Small intestine (tissue), 7 donors: ENCODE results near the gene GLB1L. TPM values are rescaled to one million over a fixed set of nuclear protein-coding genes. Genes with fewer than 3 reads are reported as not detected.

Experiments
- DNase-seq, 2 donors: peaks; one replicate each; pipeline versions ENCODE4 v3.0.0 to v3.0.0-alpha.2; 2013
- FAIRE-seq: peaks from 2 replicates; lab custom pipeline; 2012; peaks lifted over from hg19 to GRCh38; lab: Jason Lieb, UNC
- H3K27ac ChIP-seq, 3 donors: one replicate each; pipeline ENCODE4 v1.5.1; 2013; ENCODE audit warnings: low read length in 2 of 3, mild to moderate bottlenecking in 2 of 3, control low read depth in 1 of 3, inconsistent platforms in 1 of 3, low read depth in 1 of 3, moderate library complexity in 1 of 3
- H3K27me3 ChIP-seq, 3 donors: one replicate each; pipeline ENCODE4 v1.6.1; 2013; ENCODE audit warnings: low read length in 3 of 3, inconsistent platforms in 1 of 3; ENCODE audit not compliant: control insufficient read depth in 3 of 3, insufficient read depth in 3 of 3
- H3K36me3 ChIP-seq, 3 donors: one replicate each; pipeline ENCODE4 v1.6.1; 2013; ENCODE audit warnings: low read length in 3 of 3, inconsistent platforms in 1 of 3, low read depth in 1 of 3, mild to moderate bottlenecking in 1 of 3, moderate library complexity in 1 of 3; ENCODE audit not compliant: control insufficient read depth in 3 of 3, insufficient read depth in 2 of 3
- H3K4me1 ChIP-seq, 3 donors: one replicate each; pipeline ENCODE4 v1.6.1; 2013; ENCODE audit warnings: low read length in 2 of 3, inconsistent platforms in 1 of 3, low read depth in 1 of 3, mild to moderate bottlenecking in 1 of 3, moderate library complexity in 1 of 3; ENCODE audit not compliant: control insufficient read depth in 3 of 3, insufficient read depth in 2 of 3
- H3K4me3 ChIP-seq, 3 donors: one replicate each; pipeline ENCODE4 v1.5.1; 2013; ENCODE audit warnings: low read length in 3 of 3, control low read depth in 1 of 3, inconsistent platforms in 1 of 3, low read depth in 1 of 3, mild to moderate bottlenecking in 1 of 3, moderate library complexity in 1 of 3
- H3K9me3 ChIP-seq, 2 donors: one replicate each; pipeline ENCODE4 v1.6.1; 2013; ENCODE audit warnings: low read depth in 1 of 2, low read length in 1 of 2; ENCODE audit not compliant: control insufficient read depth in 2 of 2, insufficient read depth in 1 of 2
- WGBS, 3 donors: extraction: QIAGEN DNeasy Blood & Tissue Kit; methylation state at CpG; one replicate each; pipeline ENCODE4 v1.1.7; 2013; 5-methylcytosine and 5-hydroxymethylcytosine counted together
- polyA plus RNA-seq, 4 donors: library from polyadenylated mRNA; stranded (reverse) in 3 of 4; unstranded in 1 of 4; fragments of 200-250 nt in 3 of 4; fragments of 120-200 nt in 1 of 4; gene quantifications; one replicate each; pipeline versions ENCODE4 v1.2.1 to v1.2.3, GENCODE V29; 2013
- donor health status: healthy with polysubstance abuse.
- donor health status: control.
- donor health status: control.
- donor health status: Bipolar disorder and iron deficiency.
- donor health status: healthy.

Gene GLB1L
- polyA plus RNA-seq, 4 donors: 3.1 to 36.1 (median 4.3) TPM

DNA sequence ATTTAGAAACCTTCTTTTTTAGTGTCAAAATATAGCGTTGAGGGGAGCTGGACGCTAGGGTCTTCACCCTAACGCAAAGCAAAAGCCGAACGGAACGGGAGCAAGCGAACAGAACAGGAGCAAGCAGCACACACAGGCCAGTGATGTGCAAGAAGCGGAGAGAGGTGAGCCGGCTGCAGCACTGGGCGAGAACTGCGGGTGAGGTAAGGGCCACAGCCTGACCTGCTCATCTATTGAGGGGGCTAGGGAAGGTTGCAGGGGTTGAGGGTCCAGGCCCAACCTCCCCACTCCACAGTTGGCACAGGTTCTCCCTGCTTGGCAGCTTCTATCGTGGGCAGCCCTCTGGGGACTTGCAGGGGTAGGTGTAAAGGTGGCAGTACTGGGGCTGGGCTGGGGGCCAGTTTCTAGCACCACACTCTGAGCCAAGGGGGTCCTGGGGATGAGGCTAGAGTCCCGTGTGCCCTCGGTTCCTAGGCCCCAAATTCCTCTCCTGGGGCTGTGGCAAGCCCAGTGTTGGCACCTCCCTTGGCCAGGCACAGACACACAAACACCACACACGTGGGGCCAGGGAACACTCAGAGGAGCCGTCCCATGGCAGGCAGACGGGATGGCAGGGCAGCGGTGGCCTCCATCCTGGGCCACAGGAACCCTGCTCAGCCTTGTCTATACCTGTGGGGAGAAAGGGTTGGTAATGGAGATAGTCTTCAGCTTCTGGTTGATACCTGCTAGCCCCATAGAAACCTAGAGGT, 25.3 kb downstream of the GLB1L start:
- DNase-seq (no peak), FAIRE-seq (no peak)
- Histone ChIP-seq H3K27me3 (no peaks in the 10 kb centered on the region), H3K36me3 (peaks cover 11 to 70% (median 26%) of the 10 kb centered on the region in 3 donors), H3K4me1 (peaks cover 4 to 38% (median 5%) of the 10 kb centered on the region in 3 donors), H3K4me3 (no peak overlapping the region), H3K9me3 (no peaks in the 10 kb centered on the region), H3K27ac (peak overlapping the region in 1 of 3 donors; percentile 85)
- WGBS, 3 donors: 91 to 95% (median 95%) methylated on average over 18 of the region's 18 CpGs

DNA sequence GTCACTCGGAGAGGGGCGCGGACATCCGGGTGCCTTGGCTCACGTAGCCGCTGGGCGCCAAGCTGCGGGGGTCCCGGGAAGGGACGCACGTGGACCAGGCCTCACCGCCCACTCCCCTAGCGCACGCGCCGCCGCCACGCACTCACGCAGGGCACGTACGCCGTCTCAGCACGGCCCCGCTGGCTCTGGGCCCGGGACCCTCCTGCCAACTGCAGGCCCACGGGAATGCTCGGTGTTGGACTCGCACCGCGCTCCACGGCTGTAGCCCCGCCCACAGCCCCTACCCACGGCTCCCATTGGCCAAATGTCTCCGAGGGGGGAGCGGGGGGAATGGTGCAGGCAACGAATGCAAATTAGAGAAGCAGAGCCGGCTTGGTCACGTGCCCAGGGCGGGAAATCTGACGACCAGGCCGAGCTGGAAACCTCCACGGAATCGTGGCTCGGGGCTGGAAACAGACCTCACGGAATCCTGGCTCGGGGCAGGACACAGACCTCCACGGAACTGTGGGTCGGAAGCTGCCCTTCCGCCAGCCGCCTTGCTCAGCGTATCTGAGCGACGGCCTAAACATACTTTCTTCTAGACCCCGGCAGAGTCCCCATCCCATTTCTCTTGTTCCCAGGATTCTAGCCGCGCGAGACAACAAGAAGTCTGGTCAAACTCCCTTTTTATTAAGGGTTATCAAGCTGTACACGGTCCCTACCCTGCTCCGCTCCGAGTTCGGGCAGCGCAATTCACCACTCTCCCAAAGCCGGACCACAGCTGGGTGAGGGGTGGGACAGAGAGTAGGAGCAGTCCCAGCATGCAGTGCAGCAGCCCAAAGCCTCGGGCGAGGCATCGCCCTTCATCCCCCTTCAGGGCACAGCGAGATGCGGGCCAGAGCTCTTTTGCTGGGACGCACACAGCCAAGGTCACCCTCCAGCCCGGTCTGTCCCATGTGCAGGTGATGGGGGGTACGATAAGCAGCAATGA, 26.2 kb downstream of the GLB1L start, which contains the start of gene ABCB6:
Gene ABCB6 (minus strand): TSS at position 227 of the 970 bp plus-strand sequence. CDS start 285 bp downstream, outside the sequence.
- Histone ChIP-seq H3K4me1 (peaks cover 4 to 38% (median 5%) of the 10 kb centered on the region in 3 donors), H3K36me3 (peaks cover 8 to 70% (median 19%) of the 10 kb centered on the region in 3 donors), H3K9me3 (no peaks in the 10 kb centered on the region), H3K27me3 (no peaks in the 10 kb centered on the region), H3K4me3 (peak within 1 kb of the TSS; percentile 46 to 58 (median 57)), H3K27ac (peak within 1 kb of the TSS; percentile 85 to 96 (median 90))
- DNase-seq: peak; percentile 91 to 93
- 13 to 26% (median 22%) methylated on average over 59 to 71 of the region's 71 CpGs for WGBS, 3 donors
- no peak for FAIRE-seq

DNA sequence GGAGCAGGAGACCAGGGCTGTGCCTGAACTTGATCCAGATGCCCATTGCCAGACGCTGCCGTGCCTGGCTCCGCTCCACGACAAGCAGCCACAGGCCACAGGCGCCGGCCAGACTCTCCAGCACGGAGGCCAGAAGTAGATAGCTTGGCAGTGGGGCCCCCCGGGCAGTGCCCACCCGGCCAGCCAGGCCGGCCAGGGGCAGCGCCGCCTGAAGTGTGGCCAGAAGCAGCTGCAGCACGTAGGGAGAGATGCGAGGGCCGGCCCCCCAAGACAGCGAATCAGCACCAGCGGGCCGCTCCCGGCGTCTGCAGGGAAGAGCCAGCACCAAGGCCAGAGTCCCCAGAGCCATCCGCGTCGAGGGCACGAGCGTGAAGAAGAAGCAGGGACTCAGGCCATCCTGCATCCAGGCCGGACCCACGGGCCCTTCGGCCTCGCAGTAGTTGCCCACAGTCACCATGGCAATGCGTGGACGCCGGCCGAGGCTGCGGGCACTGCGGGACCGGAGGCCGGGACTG, 27.0 kb downstream of the GLB1L start:
- Histone ChIP-seq H3K4me1 (peaks cover 4 to 38% (median 5%) of the 10 kb centered on the region in 3 donors), H3K27me3 (no peaks in the 10 kb centered on the region), H3K27ac (peak overlapping the region; percentile 85 to 96 (median 90)), H3K36me3 (peaks cover 8 to 70% (median 15%) of the 10 kb centered on the region in 3 donors), H3K4me3 (peak overlapping the region; percentile 46 to 58 (median 57)), H3K9me3 (no peaks in the 10 kb centered on the region)
- peak; percentile 59 to 80 for DNase-seq
- no peak for FAIRE-seq
- WGBS, 3 donors: 0 to 2% (median 1%) methylated on average over 28 to 37 of the region's 37 CpGs

DNA sequence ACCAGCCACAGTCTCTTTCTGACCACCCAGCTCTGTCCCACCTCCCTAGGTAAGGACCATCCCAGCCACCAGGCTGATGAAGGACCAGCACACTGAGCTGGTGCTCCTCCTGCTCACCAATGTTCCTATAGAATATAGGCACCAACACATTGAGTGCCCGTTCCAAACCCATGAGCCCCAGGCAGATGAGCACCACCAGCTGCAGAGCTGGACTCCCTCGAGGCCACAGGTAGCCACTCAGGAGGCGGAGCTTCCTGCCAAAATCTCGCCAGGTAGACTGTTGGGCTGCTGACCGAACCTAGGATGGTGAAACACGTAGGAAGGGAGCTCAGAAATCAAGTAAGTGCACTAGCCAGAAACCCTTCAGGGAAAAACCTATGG, 28.7 kb downstream of the GLB1L start:
- FAIRE-seq: no peak
- Histone ChIP-seq H3K9me3 (no peaks in the 10 kb centered on the region), H3K27me3 (no peaks in the 10 kb centered on the region), H3K4me1 (peaks cover 4 to 38% (median 5%) of the 10 kb centered on the region in 3 donors), H3K27ac (no peak overlapping the region), H3K36me3 (peaks cover 8 to 67% (median 8%) of the 10 kb centered on the region in 3 donors), H3K4me3 (no peak overlapping the region)
- 87 to 90% (median 89%) methylated on average over 6 of the region's 6 CpGs for WGBS, 3 donors
- DNase-seq: no peak

DNA sequence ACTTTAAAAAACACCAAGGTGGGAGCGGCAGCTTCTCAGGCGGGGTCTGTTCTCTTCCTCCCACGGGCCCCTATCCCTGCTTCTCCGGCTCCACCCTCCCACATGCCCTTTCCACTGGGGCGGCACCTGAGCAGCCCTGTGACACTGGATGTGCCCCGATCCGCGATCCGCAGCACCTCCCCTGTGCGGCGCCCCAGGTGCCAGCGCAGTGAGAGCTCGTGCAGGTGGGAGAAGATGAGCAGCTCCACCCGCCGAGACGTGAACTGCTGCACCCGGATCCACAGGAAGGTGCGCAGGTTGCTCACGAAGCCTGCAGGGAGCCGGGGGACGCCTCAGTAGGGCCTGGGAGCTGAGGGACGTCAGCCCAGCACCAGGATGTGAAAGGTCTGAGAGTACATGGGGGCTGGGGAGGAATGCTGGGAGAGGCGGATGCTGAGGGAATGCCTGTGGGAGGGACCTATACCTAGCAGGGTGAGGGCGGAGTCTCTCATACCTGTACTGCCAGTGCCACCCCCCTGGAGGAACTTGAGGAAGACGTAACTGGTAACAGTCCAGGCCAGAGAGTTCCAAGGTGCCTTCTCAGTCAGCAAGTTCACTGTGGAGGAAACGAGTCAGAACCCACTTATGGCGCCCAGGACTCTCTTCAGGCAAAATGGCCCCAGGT, 29.2 kb downstream of the GLB1L start:
- H3K4me3 ChIP-seq: no peak overlapping the region
- WGBS, 3 donors: 90 to 92% (median 92%) methylated on average over 23 to 27 of the region's 27 CpGs
- FAIRE-seq (no peak), DNase-seq (no peak)
- H3K4me1 ChIP-seq: peaks cover 4 to 38% (median 5%) of the 10 kb centered on the region in 3 donors
- H3K27me3 ChIP-seq: no peaks in the 10 kb centered on the region
- no peaks in the 10 kb centered on the region for H3K9me3 ChIP-seq
- H3K36me3 ChIP-seq: peaks cover 5 to 68% (median 7%) of the 10 kb centered on the region in 3 donors
- no peak overlapping the region for H3K27ac ChIP-seq

DNA sequence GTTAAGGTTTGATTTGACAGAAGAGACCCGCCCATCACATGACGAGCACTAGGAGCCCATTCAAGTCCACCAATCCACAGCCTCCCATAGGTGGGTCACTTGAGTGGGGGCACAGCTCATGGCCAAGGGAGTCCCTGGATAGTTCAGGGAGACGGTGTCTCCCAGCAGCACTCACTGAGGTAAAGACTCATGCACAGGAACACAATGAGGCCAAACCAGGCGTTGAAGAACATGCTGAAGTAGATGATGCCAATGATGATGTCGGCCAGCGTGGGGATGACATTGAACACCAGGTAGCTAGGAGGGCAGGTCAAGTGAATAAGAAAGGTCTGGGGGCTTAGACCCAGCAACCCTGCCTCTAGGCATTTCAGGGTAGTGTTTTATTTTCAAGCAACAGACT, 30.5 kb downstream of the GLB1L start:
- FAIRE-seq: no peak
- Histone ChIP-seq H3K27ac (no peak overlapping the region), H3K4me3 (no peak overlapping the region), H3K36me3 (peaks cover 2 to 68% (median 4%) of the 10 kb centered on the region in 3 donors), H3K4me1 (peaks cover 4 to 35% (median 5%) of the 10 kb centered on the region in 3 donors), H3K27me3 (no peaks in the 10 kb centered on the region), H3K9me3 (no peaks in the 10 kb centered on the region)
- no peak for DNase-seq
- 94 to 97% (median 95%) methylated on average over 6 of the region's 6 CpGs for WGBS, 3 donors

DNA sequence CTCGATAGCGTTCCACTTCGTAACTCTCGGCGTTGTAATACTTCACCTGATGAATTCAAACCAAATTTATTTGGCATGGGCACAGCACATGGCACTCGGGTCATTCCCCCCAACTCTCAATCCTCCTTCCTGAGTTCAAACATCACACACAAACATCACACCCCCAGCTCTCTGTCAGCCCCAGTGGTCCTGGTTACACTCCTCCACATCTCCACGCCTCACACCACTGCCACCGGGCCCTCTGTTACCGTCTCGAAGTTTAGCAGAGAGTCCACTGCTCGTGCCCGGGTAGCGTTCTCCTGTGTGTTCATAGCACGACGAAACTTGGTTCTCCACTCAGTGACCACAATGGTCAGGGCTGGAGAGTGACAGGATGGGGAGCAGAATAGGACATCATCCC, 31.1 kb downstream of the GLB1L start:
- FAIRE-seq: no peak
- no peak for DNase-seq
- H3K4me1 ChIP-seq: peaks cover under 1 to 29% (median under 1%) of the 10 kb centered on the region in 3 donors
- H3K36me3 ChIP-seq: peaks cover 2 to 68% (median 4%) of the 10 kb centered on the region in 3 donors
- H3K4me3 ChIP-seq: no peak overlapping the region
- 96 to 98% (median 96%) methylated on average over 15 of the region's 15 CpGs for WGBS, 3 donors
- no peaks in the 10 kb centered on the region for H3K9me3 ChIP-seq
- no peaks in the 10 kb centered on the region for H3K27me3 ChIP-seq
- no peak overlapping the region for H3K27ac ChIP-seq
